Keratinocyte (primary cell): Measurements from ENCODE around the gene RPS21. TPM values are rescaled to one million over a fixed set of nuclear protein-coding genes. Genes with fewer than 3 reads are reported as not detected.
A peak's percentile ranks its signal among the peaks of the same experiment; 100 is the strongest.

Experiments used
- DNase-seq: peaks from one replicate; pipeline ENCODE4 v3.0.0-alpha.2; 2011; ENCODE audit warnings: low read depth, missing footprints, low spot score
- FAIRE-seq: peaks from 2 replicates; lab custom pipeline; 2011; peaks lifted over from hg19 to GRCh38; lab: Jason Lieb, UNC
- H2AFZ ChIP-seq: 2 replicates; pipeline ENCODE4 v1.6.0; 2012; ENCODE audit warnings: low read length, control low read depth, inconsistent platforms; ENCODE audit not compliant: control insufficient read depth
- H3K27ac ChIP-seq: 2 replicates; pipeline ENCODE4 v1.5.1; 2011; ENCODE audit warnings: low read length; ENCODE audit not compliant: control insufficient read depth, insufficient read depth
- H3K27me3 ChIP-seq: 3 replicates; pipeline ENCODE4 v1.6.0; 2011; ENCODE audit warnings: low read length; ENCODE audit not compliant: control insufficient read depth, insufficient read depth; ENCODE audit errors: extremely low read depth
- H3K36me3 ChIP-seq, 2 experiments: 2 replicates in 1 of 2; 3 replicates in 1 of 2; pipeline ENCODE4 v1.5.1; 2011; ENCODE audit warnings: low read length in 2 of 2, mild to moderate bottlenecking in 1 of 2; ENCODE audit not compliant: control insufficient read depth in 2 of 2, insufficient read depth in 2 of 2; ENCODE audit errors: extremely low read depth in 1 of 2
- H3K4me1 ChIP-seq: 3 replicates; pipeline ENCODE4 v1.5.1; 2011; ENCODE audit warnings: low read length; ENCODE audit not compliant: control insufficient read depth, insufficient read depth; ENCODE audit errors: extremely low read depth
- H3K4me2 ChIP-seq: 3 replicates; pipeline ENCODE4 v1.6.0; 2011; ENCODE audit warnings: low read depth, low read length; ENCODE audit not compliant: control insufficient read depth, insufficient read depth; ENCODE audit errors: extremely low read depth
- H3K4me3 ChIP-seq, 3 experiments: fragments of 200-600 bp in 1 of 3; sonication (generic) in 1 of 3; 2 replicates in 2 of 3; 3 replicates in 1 of 3; pipeline ENCODE4 v1.5.1; 2011 to 2016; ENCODE audit warnings: low read length in 3 of 3, mild to moderate bottlenecking in 3 of 3, control low read depth in 2 of 3, inconsistent platforms in 1 of 3, low read depth in 1 of 3, mixed read lengths in 1 of 3, mixed run types in 1 of 3, moderate library complexity in 1 of 3; ENCODE audit not compliant: control insufficient read depth in 2 of 3, insufficient read depth in 2 of 3; ENCODE audit errors: extremely low read depth in 1 of 3
- H3K79me2 ChIP-seq: 2 replicates; pipeline ENCODE4 v1.6.0; 2012; ENCODE audit warnings: low read length; ENCODE audit not compliant: control insufficient read depth, insufficient read depth
- H3K9ac ChIP-seq: 3 replicates; pipeline ENCODE4 v1.6.0; 2011; ENCODE audit warnings: low read length; ENCODE audit not compliant: control insufficient read depth, insufficient read depth; ENCODE audit errors: extremely low read depth
- H3K9me1 ChIP-seq: 3 replicates; pipeline ENCODE4 v1.6.0; 2011; ENCODE audit warnings: low read length; ENCODE audit not compliant: control insufficient read depth, insufficient read depth; ENCODE audit errors: extremely low read depth
- H3K9me3 ChIP-seq: 2 replicates; pipeline ENCODE4 v1.5.1; 2012; ENCODE audit warnings: low read depth, low read length; ENCODE audit not compliant: control insufficient read depth
- H4K20me1 ChIP-seq: 3 replicates; pipeline ENCODE4 v1.6.0; 2011; ENCODE audit warnings: low read length; ENCODE audit not compliant: control insufficient read depth, insufficient read depth; ENCODE audit errors: extremely low read depth
- CTCF ChIP-seq, 3 experiments: IDR thresholded peaks in 1 of 3; conservative IDR thresholded peaks in 1 of 3; optimal IDR thresholded peaks in 1 of 3; 2 replicates in 2 of 3; 3 replicates in 1 of 3; pipeline versions ENCODE3 to v1.5.1; 2011; ENCODE audit warnings: low read length in 3 of 3, mild to moderate bottlenecking in 3 of 3, moderate library complexity in 2 of 3, control low read depth in 1 of 3, inconsistent platforms in 1 of 3; ENCODE audit not compliant: insufficient read depth in 2 of 3; ENCODE audit errors: extremely low read depth in 1 of 3
- EZH2 ChIP-seq: IDR thresholded peaks from one replicate; pipeline ENCODE4 v1.6.1; 2012; ENCODE audit warnings: inconsistent platforms, mild to moderate bottlenecking, low read length, moderate library complexity
- dilution Hi-C: fragments of 300-500 bp; cut with MboI; formaldehyde crosslinking; loops from one replicate; pipeline ENCODE4 v1.7.0; 2020; ENCODE audit warnings: low sequenced_read_pairs; ENCODE audit not compliant: extremely low pct_ligation_motif_present
- polyA plus RNA-seq, 5 experiments: library from polyadenylated mRNA; depleted of rRNA in 3 of 5; stranded (reverse) in 3 of 5; stranded (forward) in 1 of 5; unstranded in 1 of 5; fragments of >200 nt; gene quantifications; 1 replicate in 1 of 5; 2 replicates in 3 of 5; 3 replicates in 1 of 5; pipeline versions ENCODE4 v1.2.1 to v1.2.3, GENCODE V29; 2011 to 2012; ENCODE audit warnings: missing spikeins in 2 of 5, low read depth in 1 of 5, low replicate concordance in 1 of 5

RPS21 gene
- polyA plus RNA-seq, 1 donor (not counting 4 experiments of a cell fraction or from before 2014, with no cell fraction given) = 3,874 TPM

GRCh38 chr20:62363920-62364851 lies 22.7 kb upstream of the RPS21 start:
- Histone ChIP-seq H3K36me3 (peaks cover 5 to 12% of the 10 kb centered on the region in 2 experiments), H3K9me1 (no peaks in the 10 kb centered on the region), H4K20me1 (peaks cover 29% of the 10 kb centered on the region), H3K79me2 (peaks cover 45% of the 10 kb centered on the region), H3K9ac (no peak overlapping the region), H3K9me3 (no peaks in the 10 kb centered on the region), H3K4me3 (peak overlapping the region in 2 of 3 experiments; percentile 92 to 93), H3K27ac (no peak overlapping the region), H3K4me2 (peak overlapping the region; percentile 96), H3K27me3 (no peaks in the 10 kb centered on the region), H2AFZ (no peak overlapping the region), H3K4me1 (peaks cover 69% of the 10 kb centered on the region)
- dilution Hi-C loops = no loop called here
- TF ChIP-seq EZH2 (no peak), CTCF (optimal IDR thresholded peaks at IDR 0.05 in 1 of 3, IDR thresholded peaks at IDR 0.05 in 1 of 3, conservative IDR thresholded peaks at IDR 0.05 in 1 of 3; ENCODE audit: extremely low read depth in 1 of 3, insufficient read depth in 2 of 3, low read length in 3 of 3) (no peak)
- no peak for DNase-seq
- FAIRE-seq = no peak

DNA sequence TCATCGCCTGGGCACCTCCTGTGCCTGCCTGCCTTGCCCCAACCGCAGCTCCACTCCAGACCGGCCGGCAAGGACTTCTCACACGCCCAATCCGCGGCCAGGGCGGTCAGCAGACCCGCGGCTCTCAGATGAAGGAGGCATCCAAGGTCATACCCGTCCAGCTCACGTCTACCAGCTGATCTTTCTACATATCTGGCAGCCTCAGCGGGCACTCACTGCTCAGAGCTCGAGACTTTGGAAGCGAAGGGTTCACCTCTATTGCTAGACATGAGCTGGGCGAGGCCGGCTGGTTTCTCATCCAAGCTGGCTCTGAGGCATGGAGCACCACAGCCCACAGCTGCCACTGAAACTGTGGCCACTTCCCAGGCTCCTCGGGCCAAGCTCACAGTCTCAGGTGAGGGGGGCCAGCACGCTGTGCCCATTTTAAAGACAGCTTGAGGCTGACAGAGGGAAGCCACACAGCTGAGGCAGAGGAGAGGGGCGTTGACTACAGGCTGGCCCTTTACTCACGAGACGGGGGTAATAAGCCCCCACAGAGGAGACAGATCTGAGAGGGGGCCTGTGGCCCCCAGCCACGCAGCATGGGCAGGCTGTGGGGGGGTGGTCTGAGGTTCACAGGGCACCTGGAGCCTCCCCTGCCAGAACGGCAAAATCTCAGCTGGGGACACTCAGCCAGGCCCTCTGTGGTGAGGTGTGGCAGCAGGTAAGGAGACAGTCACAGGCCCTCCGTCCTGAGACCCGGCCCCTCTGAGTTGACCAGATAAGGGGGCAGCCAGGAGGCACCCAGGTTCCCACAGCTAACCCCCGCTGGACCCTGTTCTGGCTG lies 21.8 kb upstream of the RPS21 start:
- H2AFZ ChIP-seq = no peak overlapping the region
- DNase-seq (no peak), FAIRE-seq (no peak)
- no peaks in the 10 kb centered on the region for H3K9me3 ChIP-seq
- TF ChIP-seq CTCF (optimal IDR thresholded peaks at IDR 0.05 in 1 of 3, IDR thresholded peaks at IDR 0.05 in 1 of 3, conservative IDR thresholded peaks at IDR 0.05 in 1 of 3; ENCODE audit: extremely low read depth in 1 of 3, insufficient read depth in 2 of 3, low read length in 3 of 3) (no peak), EZH2 (no peak)
- peak overlapping the region; percentile 96 for H3K4me2 ChIP-seq
- peaks cover 44% of the 10 kb centered on the region for H3K79me2 ChIP-seq
- H4K20me1 ChIP-seq = peaks cover 29% of the 10 kb centered on the region
- dilution Hi-C loops = no loop called here
- no peaks in the 10 kb centered on the region for H3K27me3 ChIP-seq
- no peaks in the 10 kb centered on the region for H3K9me1 ChIP-seq
- H3K4me1 ChIP-seq = peaks cover 72% of the 10 kb centered on the region
- peak overlapping the region; percentile 64 to 93 (median 92) for H3K4me3 ChIP-seq
- H3K27ac ChIP-seq = peak overlapping the region; percentile 49
- H3K36me3 ChIP-seq = peaks cover 5 to 10% of the 10 kb centered on the region in 2 experiments
- peak overlapping the region; percentile 62 for H3K9ac ChIP-seq
